ENCODE measurements around the gene FSTL5. TPM values are rescaled to one million over a fixed set of nuclear protein-coding genes. Genes with fewer than 3 reads are reported as not detected.

The FSTL5 gene
- total and polyA plus RNA-seq, 9 of the 15 experiments (the other 6 are each of a cell fraction or from before 2014, with no cell fraction given), result 0.09 to 3.1 (median 0.50) TPM; not detected in 1

- no peak overlapping the region for H2AFZ ChIP-seq (ENCODE audit: low read depth, low read length)
- no peaks in the 10 kb centered on the region for H3K36me3 ChIP-seq (ENCODE audit: control insufficient read depth, insufficient read depth, low read length)
- H3K4me3 ChIP-seq, result no peak overlapping the region
- FAIRE-seq, result no peak
- H3K4me1 ChIP-seq (replicated peaks in 1 of 2; ENCODE audit: control insufficient read depth in 2 of 2, insufficient read depth in 2 of 2, low read length in 2 of 2), result no peaks in the 10 kb centered on the region
- intact Hi-C loops (cut with micrococcal nuclease), result no loop called here
- BruUV-seq (replicated peaks), result no TSS peak
- ChIA-PET POLR2A (no interaction called here), CTCF (ENCODE audit: low intra/inter-chr PET ratio) (no interaction called here)
- no peak for DNase-seq (ENCODE audit: extremely low read depth in 1 of 4, low spot score in 3 of 4)
- WGBS (ENCODE audit: insufficient coverage, low coverage, missing lambda C conversion rate), result no CpG with 5 or more reads among the region's 1 CpG
- no peak overlapping the region for H3K4me2 ChIP-seq (ENCODE audit: insufficient read depth, low read length)
- no peaks in the 10 kb centered on the region for H4K20me1 ChIP-seq (replicated peaks; ENCODE audit: control insufficient read depth, insufficient read depth, low read length)
- ATAC-seq, result no peak
- H3K27ac ChIP-seq (ENCODE audit: extremely low read depth, low read depth, low read length), result no peak overlapping the region
- no peak overlapping the region for H3K9ac ChIP-seq (ENCODE audit: insufficient read depth in 1 of 2, low read depth in 2 of 2, low read length in 2 of 2)
- H3K9me3 ChIP-seq (replicated peaks; ENCODE audit: control insufficient read depth, insufficient read depth, low read depth, low read length), result no peaks in the 10 kb centered on the region
- no peaks in the 10 kb centered on the region for H3K27me3 ChIP-seq (ENCODE audit: control insufficient read depth in 2 of 2, insufficient read depth in 2 of 2, low read length in 2 of 2)
- in situ Hi-C loops (cut with MboI), result no loop called here
- H3K9me1 ChIP-seq (ENCODE audit: control insufficient read depth, insufficient read depth, low read length), result no peaks in the 10 kb centered on the region
- no peaks in the 10 kb centered on the region for H3K79me2 ChIP-seq (ENCODE audit: control insufficient read depth, insufficient read depth, low read length)
- TF ChIP-seq CTCF (IDR thresholded peaks at IDR 0.05 in 2 of 3, conservative IDR thresholded peaks at IDR 0.05 in 1 of 3; ENCODE audit: insufficient read depth in 2 of 3, low read depth in 1 of 3, low read length in 3 of 3) (no peak), NUFIP1 (IDR thresholded peaks at IDR 0.05; ENCODE audit: partially characterized antibody) (no peak), BMI1 (IDR thresholded peaks at IDR 0.05; ENCODE audit: low read length) (no peak), HMGXB4 (CRISPR knock-in tag; IDR thresholded peaks at IDR 0.05) (no peak), ZNF395 (CRISPR knock-in tag; IDR thresholded peaks at IDR 0.05) (no peak), ZNF253 (CRISPR knock-in tag; conservative IDR thresholded peaks at IDR 0.05) (no peak), PBX2 (CRISPR knock-in tag; IDR thresholded peaks at IDR 0.05; ENCODE audit: low read depth) (no peak), PBX2 (tag; conservative IDR thresholded peaks at IDR 0.05; ENCODE audit: low read depth) (no peak), ZNF133 (CRISPR knock-in tag; IDR thresholded peaks at IDR 0.05) (no peak), ZNF507 (tag; conservative IDR thresholded peaks at IDR 0.05) (no peak), ZNF740 (CRISPR knock-in tag; IDR thresholded peaks at IDR 0.05) (no peak), ZNF740 (tag; IDR thresholded peaks at IDR 0.05) (no peak), NFE2 (IDR thresholded peaks at IDR 0.05; ENCODE audit: low read depth) (no peak), RBM25 (IDR thresholded peaks at IDR 0.05; ENCODE audit: low read depth, low read length, severe bottlenecking) (no peak), KDM2B (CRISPR knock-in tag; IDR thresholded peaks at IDR 0.05) (no peak), MTA1 (IDR thresholded peaks at IDR 0.05; ENCODE audit: borderline replicate concordance) (no peak)
Measured at GRCh38 chr4:161714931-161715330, 448.9 kb downstream of the FSTL5 start.
